IPS-18c (cell line): ENCODE data around the gene SPRED2.
"Not testable (repeated sequence)": the region's sequence is repeated elsewhere in the genome, so short reads cannot be mapped to it uniquely, and the experiment has no call there.

Experiments
- H3K4me3 ChIP-seq: 2 replicates; pipeline ENCODE4 v1.7.0; 2013; ENCODE audit warnings: low read depth, mild to moderate bottlenecking, low read length, moderate library complexity; ENCODE audit not compliant: insufficient read depth
- H3K9me3 ChIP-seq: one replicate; pipeline ENCODE4 v1.6.1; 2013; ENCODE audit warnings: mild to moderate bottlenecking, low read length, moderate library complexity; ENCODE audit not compliant: control insufficient read depth, insufficient read depth

The SPRED2 gene

DNA sequence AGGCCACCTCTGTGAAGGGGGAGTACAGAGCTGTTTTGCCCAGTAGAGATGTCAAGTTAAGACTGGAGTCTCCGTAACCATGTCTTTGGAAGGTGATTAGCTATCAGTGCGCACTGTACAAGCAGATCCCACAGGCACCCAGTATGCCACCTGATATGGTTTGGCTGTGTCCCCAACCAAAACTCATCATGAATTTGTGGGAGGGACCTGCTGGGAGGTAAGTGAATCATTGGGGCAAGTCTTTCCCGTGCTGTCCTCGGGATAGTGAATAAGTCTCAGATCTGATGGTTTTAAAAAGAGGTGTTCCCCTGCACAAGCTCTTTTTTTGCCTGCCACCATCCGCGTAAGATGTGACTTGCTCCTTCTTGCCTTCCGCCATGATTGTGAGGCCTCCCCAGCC, 114.6 kb downstream of the SPRED2 start:
- no peak overlapping the region for H3K4me3 ChIP-seq
- H3K9me3 ChIP-seq, result peaks cover 2% of the 10 kb centered on the region

DNA sequence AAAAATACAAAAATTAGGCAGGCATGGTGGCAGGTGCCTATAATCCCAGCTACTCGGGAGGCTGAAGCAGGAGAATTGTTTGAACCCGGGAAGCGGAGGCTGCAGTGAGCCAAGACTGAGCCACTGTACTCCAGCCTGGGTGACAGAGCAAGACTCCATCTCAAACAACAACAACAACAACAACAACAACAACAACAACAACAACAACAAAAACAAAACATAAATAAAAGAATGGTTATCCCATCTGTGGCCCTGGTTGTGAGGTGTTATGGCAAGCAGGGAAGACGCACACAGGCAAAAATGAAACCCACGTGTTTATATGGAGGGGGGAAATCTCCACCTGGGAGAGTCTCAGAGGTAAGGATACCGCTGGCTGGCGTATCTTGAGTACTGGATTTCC, 115.0 kb downstream of the SPRED2 start:
- not testable (repeated sequence) for H3K9me3 ChIP-seq

DNA sequence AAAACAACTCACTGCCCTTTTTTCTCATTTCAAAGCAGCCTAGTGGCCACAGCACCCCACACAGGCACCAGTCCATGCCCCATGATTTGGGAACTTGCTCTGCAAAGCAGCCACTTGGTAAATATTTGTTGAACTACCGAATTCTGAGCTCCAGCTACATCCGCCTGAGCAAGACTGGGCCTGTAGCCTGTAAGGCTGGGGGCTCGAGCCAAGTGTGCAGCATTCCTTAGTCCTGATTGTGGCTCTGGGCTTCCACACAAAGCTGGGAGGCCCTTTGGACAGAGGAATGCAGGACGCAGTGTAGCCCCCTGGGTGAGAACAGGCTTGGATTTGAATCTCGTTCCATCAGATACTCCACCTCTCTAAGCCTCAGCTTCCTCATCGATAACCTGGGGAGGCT, 116.3 kb downstream of the SPRED2 start:
- peaks cover 2% of the 10 kb centered on the region for H3K9me3 ChIP-seq
- H3K4me3 ChIP-seq, result no peak overlapping the region

More for the DNA sequence above, 115.0 kb downstream of the SPRED2 start:
- H3K4me3 ChIP-seq, result not testable (repeated sequence)

DNA sequence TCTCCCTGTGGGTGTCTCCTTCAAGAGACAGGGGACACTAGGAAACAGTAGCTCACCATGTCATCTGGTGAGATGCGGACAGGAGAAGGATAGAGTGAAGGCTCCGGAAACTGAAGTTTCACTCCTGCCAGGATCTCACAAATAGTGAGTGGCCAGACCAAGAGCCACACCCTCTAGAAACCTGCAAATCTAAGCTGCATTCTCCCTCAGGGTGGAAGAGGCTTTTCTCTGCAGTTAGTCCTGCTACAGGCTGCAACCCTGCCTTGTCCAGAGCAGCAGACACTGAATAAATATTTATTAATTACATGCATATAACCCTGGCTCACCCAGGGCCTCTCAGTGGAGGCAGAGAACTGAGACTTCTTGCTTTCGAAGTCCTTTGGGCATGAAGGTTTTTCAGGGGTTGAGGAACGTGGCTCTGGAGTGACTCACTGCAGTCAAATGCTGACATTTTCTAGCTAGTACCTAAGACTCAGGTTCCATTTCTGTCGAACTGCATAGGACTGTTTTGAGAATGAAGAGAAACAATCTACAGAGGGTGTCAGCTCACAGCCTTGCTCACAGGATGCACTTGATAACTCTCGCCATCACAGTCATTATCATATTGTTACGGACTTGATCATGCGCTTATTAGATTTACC, 117.5 kb downstream of the SPRED2 start:
- Histone ChIP-seq H3K4me3 (no peak overlapping the region), H3K9me3 (peaks cover 2% of the 10 kb centered on the region)

DNA sequence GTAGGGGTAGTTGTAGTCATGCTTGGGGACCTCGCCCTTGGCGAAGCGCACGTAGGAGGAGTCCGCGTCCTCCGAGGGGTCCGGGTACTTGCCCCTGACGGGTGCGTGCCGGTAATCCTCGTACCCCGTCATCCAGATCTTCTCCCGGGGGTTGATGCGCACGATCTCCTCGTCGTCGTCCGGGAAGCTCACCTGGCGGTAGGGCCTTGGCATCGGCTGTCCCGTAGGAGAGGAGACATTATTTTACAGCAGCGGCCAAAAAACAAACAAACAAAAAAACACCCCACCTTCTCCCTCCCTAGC, 118.5 kb downstream of the SPRED2 start:
- Histone ChIP-seq H3K9me3 (peaks cover 2% of the 10 kb centered on the region), H3K4me3 (no peak overlapping the region)

DNA sequence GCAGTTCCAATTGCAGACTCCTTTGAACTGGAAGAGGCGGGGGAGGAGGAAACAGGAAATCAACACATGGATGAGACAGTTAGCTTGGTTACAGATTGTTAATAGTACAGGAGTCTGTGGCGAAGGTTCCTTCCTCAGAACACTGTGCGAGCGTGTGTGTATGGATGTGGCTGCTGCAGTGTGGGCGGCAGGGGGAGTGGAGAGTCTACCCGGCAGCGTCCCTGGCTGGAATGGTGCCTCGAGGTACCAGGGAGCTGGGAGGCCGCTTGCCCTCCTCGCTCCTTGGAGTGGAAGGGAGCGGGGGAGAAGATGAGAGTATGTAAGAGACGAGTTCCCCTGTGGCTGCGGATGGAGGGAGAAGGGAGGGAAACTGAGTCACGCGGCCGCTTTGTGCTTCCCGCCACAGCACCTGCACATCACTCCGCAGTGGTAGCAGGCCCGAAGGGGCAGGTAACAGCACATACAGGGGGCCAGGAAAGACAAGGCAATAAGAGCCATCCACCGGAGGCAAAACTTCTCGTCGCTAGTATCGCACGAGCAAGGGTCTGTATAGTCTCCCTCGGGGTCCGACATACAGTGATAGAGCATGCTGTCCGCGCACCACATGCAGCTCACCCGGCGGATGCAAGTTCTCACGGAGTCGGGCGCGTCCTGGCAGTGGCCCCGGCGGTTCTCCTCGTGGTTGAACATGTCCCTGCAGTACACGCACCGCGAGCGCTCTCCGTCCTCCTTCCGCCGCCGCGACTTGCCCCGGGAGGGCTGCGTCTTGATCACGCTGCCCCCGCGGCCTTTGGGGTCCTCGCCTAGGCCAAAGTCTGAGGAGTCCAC, 119.1 kb downstream of the SPRED2 start:
- H3K4me3 ChIP-seq, result no peak overlapping the region
- H3K9me3 ChIP-seq, result peaks cover 2% of the 10 kb centered on the region

DNA sequence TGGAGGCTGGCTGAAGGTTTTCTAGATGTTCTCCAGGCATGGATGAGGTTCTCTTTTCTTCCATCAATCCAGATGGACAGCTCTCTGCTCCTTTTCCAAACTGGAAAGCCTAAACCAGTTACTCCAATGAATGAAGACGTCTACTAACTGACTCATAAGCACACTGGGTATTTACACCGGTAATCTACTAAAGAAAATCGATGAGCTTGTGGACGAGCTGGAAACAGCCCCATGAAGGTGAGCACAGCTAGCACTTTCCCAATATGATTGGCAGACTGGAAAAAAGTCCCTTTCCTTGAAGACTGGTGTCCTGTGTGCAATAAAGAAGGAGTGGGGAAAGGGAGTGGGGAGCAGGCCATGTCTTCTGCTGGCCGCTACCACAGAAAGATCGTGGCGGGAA, 120.8 kb downstream of the SPRED2 start:
- no peak overlapping the region for H3K4me3 ChIP-seq

DNA sequence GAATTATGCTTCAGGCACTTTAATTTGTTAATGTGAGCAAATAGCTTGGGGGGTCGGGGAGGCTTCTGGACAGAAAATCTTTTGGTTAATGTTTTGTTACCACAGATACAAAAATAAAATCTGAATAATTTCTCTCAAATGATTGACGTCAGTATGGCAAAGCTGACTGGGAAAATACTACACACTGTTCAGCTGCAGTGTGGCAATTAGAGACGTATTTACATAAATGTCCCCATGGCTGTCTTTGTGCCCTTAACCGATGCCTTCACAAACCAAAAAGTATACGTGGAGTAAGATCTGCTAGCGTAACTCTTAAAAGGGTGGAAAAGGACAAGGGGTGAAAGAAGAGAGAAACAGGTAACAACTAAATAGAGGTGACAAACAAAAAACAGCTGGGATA, 121.3 kb downstream of the SPRED2 start:
- Histone ChIP-seq H3K9me3 (peaks cover 2% of the 10 kb centered on the region), H3K4me3 (no peak overlapping the region)

More for the DNA sequence above, 120.8 kb downstream of the SPRED2 start:
- H3K9me3 ChIP-seq, result peaks cover 2% of the 10 kb centered on the region

DNA sequence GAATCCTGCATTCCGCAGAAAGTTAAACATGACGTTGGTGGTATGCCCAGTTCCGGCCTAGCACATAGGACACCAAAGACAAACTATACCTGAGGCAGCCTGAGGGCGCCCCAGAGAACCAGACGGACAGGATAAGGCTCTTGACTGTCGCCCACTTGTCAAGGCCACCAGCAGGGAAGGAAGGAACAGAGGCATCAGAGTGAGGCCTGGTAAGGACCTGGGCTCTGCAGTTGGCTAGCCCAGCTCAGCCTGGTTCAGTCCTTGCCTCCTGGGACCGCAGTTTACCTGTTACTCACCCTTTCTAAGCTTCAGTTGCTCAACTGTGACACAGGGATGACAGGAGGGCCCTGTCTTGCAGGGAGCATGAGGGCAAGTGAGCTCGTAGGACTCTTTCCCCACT, 122.7 kb downstream of the SPRED2 start:
- Histone ChIP-seq H3K4me3 (no peak overlapping the region), H3K9me3 (peaks cover 2% of the 10 kb centered on the region)

DNA sequence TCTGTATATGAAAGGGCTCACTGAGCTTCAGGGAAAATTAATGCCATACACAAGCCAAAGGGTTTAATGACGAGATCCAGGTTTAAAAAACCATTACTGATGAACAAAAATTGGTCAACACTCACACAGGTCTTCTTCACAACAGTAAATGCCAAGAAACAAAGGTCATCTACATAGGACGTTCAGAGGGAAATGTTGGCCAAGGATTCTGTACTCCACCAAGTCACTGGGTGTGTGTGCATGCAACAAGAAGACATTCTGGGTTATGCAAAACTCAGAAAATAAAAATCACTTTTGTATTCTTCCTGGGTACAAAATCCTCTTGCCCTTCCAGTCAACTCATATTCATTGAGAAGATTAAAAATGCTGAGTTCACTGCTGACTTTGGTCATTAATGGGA, 126.5 kb downstream of the SPRED2 start:
- Histone ChIP-seq H3K9me3 (no peaks in the 10 kb centered on the region), H3K4me3 (no peak overlapping the region)

DNA sequence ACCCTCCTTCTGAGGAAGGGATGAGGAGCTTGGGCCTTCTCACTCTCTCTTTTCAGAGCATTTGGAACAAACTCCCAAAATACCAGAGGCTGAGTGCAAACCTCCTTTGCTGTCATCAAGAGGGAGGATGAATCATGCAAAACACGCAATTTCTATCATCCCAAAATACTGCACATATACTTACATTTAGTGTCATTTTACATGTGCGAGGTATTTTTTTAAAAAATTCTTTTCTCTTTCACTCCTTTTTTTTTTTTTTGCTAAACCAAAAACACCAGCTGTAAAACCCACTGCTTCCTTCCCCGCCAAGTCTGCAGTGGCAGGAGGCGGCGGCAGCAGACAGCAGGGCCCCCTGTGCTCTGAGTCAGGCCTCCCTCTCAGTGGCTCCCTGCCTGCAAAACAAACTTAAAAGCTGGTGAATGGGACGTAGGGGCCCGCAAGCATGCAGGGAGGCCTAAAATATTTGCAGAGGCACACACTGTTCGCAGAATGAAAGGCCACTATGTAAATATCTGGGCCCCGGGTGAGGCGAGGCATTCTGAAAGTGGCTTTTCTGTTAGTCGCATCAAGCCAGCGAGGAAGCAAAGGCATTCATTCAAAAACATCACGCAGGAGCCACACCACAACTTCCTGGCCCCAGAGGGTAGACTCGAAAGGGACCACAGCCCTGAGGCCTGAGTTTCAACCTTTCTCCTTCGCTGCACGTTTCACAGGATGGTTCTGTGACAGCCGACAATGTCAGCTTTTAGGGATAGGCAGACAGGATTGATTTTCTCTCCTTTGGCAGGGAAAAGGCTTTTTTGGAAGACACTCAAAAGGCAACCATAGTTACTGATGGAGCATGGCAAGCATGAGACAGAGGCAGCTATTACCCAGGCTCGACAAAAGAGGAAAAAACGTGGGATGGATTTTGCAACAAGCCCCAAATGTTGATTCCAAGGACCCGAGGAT, 131.4 kb downstream of the SPRED2 start:
- Histone ChIP-seq H3K9me3 (no peaks in the 10 kb centered on the region), H3K4me3 (no peak overlapping the region)

DNA sequence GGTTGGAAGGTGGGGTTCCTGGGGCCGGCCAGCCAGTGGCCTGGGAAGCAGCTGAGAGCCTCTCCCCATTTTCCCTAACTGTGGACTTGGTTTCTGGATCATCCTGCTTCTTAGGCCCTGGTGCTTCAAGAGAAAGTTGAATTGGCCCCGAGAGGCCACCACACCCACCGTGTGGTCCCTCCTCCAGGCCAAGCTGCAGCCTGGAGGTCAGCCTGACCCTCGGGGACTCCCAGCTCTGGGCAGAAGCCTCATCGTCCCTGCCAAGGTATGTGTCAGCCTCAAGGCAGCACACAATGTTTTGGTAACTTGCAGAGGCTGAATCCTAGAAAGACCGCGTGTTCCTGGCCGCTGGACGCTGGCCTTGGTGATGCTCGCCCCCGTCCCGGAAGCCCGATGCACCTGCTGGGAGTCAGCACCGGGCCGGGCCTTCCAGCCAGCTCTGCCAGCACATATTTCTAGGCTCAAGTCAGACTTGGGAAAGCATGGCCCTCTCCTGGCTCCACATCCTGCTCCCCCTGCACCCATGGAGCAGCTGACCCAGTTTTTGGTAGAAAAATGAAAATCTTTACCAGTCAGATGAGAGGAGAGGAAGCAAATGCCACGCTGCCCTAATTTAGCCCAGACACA, 132.2 kb downstream of the SPRED2 start:
- no peak overlapping the region for H3K4me3 ChIP-seq
- H3K9me3 ChIP-seq, result no peaks in the 10 kb centered on the region

DNA sequence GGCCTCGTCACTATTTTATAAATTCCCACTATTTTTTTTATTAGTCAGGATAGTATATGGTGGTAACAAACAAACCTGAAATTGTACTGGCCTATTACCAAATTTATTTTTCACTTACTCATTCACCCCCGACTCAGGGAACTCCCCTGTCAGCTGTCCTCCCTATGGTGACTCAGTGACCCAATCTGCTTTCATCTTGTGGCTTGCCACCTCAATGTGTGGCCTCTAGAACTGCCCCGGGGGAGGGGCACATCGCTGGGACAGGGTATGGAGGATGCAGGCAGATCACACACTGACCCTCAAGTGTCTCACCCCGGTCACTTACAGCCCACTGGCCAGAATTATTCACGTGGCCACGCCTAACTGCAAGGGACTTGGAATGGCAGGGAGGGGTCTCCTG, 133.2 kb downstream of the SPRED2 start:
- Histone ChIP-seq H3K9me3 (no peaks in the 10 kb centered on the region), H3K4me3 (no peak overlapping the region)

DNA sequence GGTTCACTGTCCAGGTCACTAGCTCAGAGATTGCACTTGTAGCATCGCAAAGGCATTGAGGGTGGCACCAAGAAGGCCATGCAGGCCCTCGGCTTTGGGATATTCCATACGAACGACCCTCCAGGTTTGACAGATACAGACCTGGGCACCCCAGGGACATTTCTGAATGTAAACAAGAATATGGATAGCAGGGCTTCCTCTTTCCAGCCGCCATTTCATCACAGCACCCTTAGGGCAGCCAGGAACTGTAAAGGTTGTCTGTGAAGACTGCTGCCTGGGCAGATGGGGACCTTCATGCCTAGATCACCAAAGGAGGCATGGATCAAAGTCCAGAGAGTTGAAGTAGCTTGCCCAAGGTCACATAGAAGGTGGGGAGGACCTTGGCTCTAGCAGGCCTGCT, 134.3 kb downstream of the SPRED2 start:
- H3K4me3 ChIP-seq, result no peak overlapping the region
- H3K9me3 ChIP-seq, result no peaks in the 10 kb centered on the region

DNA sequence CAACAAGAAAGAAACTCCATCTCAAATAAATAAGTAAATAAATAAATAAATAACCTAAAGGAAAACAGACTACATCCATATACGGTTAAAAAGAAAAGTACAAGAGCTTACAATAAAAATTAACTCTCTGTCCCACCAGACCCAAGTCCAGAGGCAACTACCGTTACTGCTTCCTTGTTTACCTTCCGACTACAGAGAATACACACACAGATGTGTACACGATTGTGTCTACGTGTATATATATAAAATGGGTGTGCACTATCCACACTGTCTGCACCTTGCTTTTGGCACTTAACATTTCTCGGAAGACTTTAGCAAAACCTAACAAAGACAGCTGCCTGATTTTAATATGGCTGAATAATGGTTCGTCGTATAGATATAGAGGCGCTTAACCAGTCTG, 134.9 kb downstream of the SPRED2 start:
- Histone ChIP-seq H3K9me3 (no peaks in the 10 kb centered on the region), H3K4me3 (no peak overlapping the region)

DNA sequence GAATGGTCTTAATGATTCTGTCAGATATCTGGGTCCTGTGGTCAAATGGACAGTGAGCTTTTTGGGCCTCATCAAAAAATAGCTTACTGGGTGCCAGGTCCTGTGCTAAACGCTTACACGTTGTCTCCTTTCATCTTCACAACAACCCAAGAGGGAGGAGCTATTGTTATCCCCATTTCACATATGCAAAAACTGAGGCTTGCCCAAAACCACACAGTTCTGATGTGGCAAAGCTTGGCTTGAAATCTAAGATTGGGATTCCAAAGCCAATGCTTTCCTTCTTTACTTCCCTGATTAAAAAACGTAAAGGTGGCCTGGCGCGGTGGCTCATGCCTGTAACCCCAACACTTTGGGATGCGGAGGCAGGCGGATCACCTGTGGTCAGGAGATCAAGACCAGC, 135.4 kb downstream of the SPRED2 start:
- no peak overlapping the region for H3K4me3 ChIP-seq
- no peaks in the 10 kb centered on the region for H3K9me3 ChIP-seq

DNA sequence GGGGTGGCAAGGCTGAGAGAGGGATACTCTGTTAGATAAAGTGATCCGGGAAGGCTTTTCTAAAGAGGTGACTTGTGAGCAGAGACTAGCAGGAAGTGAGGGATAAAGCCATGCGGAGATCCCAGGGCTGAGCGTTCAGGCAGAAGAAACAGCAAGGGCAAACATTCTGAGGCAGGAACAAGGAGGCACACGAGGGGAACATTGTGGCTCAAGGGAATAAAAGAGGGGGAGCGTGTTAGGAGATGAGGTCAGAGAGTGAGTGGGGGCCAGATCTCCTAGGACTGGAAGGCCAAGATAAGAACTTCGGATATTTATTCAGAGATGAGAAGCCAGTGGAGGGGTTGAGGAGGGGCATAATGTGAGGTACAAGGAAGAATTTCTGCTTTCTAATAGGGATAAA, 137.7 kb downstream of the SPRED2 start:
- Histone ChIP-seq H3K9me3 (no peaks in the 10 kb centered on the region), H3K4me3 (no peak overlapping the region)
